Limb (tissue), 2 donors: ENCODE measurements around the gene KIF21A.
"Not testable (repeated sequence)": the region's sequence is repeated elsewhere in the genome, so short reads cannot be mapped to it uniquely, and the experiment has no call there.

ENCODE experiments used
- DNase-seq, 2 donors: peaks; one replicate each; pipeline ENCODE4 v3.0.0-alpha.2; 2016; ENCODE audit errors: extremely low spot score in 2 of 2

Gene KIF21A, protein sequence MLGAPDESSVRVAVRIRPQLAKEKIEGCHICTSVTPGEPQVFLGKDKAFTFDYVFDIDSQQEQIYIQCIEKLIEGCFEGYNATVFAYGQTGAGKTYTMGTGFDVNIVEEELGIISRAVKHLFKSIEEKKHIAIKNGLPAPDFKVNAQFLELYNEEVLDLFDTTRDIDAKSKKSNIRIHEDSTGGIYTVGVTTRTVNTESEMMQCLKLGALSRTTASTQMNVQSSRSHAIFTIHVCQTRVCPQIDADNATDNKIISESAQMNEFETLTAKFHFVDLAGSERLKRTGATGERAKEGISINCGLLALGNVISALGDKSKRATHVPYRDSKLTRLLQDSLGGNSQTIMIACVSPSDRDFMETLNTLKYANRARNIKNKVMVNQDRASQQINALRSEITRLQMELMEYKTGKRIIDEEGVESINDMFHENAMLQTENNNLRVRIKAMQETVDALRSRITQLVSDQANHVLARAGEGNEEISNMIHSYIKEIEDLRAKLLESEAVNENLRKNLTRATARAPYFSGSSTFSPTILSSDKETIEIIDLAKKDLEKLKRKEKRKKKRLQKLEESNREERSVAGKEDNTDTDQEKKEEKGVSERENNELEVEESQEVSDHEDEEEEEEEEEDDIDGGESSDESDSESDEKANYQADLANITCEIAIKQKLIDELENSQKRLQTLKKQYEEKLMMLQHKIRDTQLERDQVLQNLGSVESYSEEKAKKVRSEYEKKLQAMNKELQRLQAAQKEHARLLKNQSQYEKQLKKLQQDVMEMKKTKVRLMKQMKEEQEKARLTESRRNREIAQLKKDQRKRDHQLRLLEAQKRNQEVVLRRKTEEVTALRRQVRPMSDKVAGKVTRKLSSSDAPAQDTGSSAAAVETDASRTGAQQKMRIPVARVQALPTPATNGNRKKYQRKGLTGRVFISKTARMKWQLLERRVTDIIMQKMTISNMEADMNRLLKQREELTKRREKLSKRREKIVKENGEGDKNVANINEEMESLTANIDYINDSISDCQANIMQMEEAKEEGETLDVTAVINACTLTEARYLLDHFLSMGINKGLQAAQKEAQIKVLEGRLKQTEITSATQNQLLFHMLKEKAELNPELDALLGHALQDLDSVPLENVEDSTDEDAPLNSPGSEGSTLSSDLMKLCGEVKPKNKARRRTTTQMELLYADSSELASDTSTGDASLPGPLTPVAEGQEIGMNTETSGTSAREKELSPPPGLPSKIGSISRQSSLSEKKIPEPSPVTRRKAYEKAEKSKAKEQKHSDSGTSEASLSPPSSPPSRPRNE (N-terminal part only)

DNA sequence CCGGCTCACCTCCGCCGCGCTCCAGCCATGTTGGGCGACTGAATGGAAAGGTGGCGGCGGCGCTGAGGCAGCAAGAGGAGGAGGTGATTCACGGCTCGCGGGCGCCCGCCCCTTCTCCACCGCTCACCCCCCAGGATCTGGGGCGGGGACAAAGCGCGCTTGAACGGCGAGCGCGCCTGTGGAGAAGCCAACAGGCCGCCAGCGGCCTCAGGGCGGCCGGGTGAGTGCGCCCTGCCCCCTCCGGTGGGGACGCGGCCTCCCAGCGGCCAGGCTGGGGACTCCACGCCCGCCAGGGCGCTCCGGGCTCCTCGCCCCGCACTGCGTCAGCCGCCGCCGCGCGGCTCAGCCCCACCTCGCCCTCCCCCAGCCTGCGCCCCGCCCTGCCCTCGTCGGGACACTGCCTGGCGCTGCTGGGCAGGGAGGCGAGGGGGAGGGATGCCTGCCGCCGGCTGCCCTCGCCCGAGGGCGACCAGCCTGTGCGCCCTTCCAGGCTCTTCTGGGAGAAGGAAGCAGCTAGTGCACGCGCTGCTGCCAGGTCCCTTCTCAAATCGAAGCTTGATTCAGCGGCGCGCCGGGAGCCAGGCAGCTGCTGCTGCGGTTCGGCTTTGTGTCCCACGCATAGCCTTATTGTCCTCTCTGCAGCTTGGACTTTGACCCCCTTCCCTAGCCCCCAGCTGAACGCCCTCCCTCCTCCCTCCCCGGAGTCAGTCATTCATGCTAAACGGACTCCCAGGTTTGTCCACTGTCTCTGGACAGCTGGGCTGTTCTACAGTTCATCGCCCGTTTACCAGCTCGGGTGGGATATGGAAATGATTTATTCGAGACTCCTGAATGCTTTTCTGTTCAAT, at the start of gene KIF21A:
TSS of gene KIF21A (minus strand) at position 40 of the 848 bp plus-strand sequence. CDS start 150 bp downstream, outside the sequence.
- DNase-seq, result peak; percentile 74 to 88

DNA sequence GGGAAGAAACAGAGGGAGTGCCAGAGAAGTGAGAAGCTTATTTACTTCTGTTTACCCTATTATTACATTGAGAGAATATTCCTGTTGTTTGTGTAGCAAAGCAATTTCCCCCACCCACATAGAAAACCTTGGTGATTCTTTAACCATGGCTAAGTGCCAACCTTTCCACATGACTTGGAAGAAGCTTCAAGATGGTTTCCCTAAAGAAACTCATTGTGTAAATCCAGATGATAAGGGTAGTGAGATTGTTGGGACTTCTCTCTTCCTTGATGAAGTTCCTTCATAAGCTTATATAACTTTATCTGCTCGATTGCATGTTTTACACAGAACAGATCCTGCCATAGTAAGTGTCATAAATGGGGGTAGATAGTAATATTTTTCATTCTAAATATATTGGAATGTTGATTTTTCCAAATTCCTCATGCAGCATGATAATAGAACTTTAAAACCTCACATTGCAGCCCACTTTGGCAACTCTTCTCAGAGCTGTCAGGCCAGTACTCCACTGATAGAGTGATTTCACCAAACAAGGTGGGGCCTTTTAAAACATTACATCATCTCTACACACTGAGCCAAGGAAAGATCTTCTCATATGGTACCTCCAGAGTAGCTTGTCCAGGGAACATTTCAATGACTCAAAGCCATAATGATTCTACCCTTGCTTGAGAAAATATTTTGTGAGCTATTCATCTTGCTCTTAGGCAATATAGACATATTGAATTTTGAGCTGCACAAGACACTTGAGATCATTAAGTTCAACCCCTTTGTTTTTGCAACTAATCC, 47.8 kb upstream of the KIF21A start:
- DNase-seq, result no peak

DNA sequence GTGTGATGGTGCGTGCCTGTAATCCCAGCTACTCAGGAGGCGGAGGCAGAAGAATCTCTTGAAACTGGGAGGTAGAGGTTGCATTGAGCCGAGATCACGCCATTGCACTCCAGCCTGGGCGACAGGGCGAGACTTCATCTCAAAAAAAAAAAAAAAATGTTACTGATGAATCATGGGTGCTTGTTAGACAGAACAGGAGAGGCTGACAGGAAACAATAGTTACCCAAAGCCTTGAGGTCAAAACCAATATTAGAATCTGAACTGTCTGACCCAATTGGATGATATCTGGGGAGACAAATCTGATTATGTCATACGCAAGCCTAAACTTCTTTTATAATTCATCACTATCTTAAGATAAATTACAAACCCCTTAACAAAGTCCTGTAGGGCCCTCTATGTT, 40.7 kb upstream of the KIF21A start:
- no peak for DNase-seq

DNA sequence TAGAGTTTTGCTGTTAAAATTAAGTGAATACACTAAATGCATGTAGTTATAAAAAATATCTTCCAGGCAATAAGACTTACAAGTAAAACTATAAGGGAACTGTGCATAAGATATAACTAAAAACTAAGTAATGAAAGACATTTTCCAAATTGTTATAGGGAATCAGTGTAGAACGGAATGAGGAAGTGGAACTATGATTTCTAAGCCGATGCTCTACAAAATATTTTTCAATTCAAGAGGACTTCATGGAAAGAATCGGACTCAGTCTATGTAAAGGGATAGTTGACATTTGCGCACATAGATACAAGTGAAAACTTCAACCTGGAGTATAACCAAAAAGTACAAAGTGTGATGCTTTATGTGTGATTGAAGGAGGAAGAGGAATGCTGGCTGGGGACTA, 40.1 kb upstream of the KIF21A start:
- no peak for DNase-seq

DNA sequence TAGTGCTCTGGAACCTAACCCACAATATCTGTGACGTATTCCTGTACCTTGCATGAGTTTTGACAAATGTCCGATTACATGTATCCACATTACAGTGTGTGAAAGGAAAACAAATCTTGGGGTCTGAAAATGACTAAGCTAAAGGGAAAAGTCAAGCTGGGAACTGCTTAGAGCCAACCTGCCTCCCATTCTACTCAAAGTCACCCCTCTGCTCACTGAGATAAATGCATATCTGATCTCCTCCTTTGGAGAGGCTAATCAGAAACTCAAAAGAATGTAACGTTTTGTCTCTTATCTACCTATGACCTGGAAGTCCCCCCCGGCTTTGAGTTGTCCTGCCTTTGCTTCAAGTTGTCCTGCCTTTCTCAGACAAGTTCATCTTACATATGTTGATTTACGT, 34.0 kb upstream of the KIF21A start:
- DNase-seq, result no peak

DNA sequence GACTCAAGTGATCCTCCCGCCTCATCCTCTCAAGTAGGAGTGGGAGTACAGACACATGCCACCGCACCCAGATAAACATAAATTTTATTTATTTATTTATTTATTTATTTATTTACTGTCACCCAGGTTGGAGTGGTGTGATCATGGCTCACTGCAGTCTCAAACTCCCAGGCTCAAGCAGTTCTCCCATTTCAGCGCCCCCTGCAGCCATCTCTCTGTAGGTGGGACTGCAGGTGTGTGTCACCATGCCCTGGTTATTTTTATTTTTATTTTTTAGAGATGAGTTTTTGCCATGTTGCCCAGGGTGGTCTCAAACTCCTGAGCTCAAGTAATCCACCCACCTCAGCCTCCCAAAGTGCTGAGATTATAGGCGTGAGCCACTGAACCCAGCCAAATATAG, 33.2 kb upstream of the KIF21A start:
- no peak for DNase-seq

DNA sequence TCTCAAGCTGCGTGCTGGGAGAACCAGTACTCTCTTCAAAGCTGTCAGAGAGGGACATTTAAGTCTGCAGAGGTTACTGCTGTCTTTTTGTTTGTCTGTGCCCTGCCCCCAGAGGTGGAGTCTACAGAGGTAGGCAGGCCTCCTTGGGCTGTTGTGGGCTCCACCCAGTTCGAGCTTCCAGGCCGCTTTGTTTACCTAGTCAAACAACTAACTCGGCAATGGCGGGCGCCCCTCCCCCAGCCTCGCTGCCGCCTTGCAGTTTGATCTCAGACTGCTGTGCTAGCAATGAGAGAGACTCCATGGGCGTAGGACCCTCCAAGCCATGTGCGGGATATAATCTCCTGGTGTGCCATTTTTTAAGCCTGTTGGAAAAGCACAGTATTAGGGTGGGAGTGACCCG, 32.2 kb upstream of the KIF21A start:
- DNase-seq, result not testable (repeated sequence)

DNA sequence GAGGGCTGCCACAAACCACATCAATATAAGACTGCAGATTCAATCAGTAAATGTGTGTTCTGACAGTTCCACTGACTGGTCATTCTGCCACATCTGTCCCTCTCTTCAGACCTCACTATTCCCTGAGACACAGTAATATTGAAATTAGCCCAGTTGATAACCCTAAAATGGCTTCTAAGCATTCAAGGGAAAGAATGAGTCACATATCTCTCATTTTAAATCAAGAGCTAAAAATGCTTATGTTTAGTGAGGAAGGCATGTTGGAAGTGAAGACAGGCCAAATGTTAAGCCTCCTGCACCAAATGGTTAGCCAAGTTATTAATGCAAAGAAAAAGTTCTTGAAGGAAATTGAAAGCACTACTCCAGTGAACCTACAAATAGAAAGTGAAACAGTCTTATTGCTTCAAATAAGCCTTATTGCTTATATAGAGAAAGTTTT, 24.5 kb upstream of the KIF21A start:
- no peak for DNase-seq

DNA sequence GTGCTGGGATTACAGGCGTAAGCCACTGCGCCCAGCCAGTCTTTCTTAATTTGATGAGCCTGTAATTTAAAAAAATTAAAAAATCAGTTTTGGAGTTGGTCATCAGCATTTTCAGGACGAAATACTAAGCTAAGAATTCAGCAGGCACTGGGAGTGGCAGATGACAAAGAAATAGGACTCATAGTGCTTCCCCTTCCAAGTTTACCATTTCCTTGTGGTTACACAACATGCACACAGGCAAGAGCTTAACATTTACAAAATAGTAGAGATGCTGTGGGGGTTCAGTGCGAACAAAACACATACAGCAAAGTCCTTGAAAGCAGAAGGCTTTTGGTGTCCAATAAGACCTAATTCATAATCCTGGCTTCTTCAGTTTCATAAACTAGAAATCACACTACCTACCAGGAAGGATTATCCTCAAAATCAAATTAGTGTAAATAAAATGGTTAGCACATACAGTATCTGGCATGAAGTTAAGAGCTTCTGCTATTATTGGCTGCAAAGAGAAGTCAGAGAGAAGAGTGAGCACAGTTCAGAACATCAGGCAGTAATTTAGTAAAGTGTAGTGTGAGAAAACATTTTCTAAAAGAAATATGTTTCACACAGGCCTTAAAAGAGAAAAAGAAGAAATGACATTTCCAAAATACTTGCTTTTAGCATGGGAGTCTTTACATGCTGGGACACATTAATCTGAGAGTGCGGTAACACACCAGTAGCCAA, 22.2 kb upstream of the KIF21A start:
- DNase-seq, result no peak

DNA sequence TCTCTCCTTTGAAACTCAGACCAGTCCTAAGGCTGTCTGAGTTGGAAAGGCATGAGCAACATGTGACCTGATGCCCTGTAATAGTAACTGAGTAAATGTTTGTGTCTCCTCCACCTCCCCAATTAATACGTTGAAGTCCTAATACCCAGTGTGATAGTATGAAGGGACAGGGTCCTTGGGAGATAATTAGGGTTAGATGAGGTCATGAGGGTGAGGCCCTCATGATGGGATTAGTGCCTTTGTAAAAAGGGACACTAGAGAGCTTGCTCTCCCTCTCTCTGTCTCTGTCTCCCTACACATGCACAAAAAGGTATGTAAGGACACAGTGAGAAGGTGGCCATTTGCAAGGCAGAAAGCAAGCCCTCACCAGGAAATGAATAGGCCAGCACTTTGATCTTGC, 18.1 kb upstream of the KIF21A start:
- DNase-seq, result no peak

DNA sequence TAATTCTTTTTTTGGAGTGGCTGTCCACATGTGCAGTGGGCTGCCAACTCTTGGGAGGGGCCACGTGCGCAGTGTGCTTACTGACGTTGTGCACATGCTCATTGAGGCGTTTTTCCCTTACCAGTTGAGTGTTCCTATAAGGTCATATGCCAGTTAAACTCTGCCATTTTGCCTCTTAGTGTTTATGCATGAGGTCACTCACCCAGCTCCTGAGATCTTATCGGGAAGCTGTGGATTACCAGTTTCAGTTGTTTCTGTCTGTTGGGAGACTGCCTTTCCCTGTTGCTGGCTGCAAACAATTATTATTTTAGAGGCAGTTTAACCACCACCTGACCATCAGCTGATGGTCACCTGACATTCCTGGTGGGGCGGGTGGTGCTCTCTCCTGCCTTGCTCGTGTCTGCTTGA, 16.1 kb upstream of the KIF21A start:
- no peak for DNase-seq

DNA sequence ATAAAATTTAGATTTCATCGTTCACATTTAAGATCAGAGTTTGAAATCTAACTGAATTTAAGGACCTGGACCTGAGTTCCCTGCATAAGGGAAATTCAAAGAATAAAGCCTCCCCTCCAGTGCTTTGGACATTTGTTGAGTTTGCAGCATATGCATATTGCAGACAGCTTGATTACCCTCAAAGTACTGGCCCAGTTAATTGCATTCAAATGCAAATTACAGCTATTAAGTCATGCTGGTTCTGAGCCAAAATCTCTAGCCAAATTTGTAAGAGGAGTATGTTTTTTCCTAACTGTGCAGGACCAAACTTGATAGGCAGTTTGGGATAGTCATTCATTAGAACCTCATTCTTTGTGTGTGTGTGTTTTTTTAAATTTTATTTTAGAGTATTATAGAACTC, 9.1 kb upstream of the KIF21A start:
- DNase-seq, result no peak

DNA sequence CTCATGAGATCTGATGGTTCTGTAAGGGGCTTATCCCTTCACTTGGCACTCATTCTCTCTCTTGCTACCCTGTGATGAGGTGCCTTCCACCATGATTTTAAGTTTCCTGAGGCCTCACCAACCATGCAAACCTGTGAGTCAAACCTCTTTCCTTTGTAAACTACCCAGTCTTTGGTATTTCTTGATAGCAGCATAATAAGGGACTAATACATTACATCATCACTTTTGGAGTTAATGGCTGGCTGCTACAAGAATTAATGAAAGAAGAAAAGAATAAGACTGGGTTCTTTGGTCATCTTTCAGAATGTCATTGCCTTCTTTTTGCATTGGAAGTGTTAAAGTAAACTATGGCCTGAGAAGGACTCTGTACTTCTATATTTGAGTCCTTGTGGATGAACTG, 5.1 kb upstream of the KIF21A start:
- DNase-seq, result no peak

DNA sequence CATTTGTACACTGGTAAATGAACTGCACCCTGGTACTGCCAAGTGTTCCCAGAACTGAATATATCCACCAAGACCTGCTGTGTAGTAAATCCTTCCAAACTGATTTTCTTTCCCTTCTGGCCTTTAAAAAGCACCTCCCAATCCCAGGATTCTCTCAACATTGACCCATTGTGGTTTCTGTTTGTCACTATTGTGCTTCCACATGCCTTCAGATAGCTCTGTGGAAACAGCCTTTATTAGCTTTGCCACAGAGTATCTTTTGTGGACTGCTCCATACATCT, 949 bp upstream of the KIF21A start:
- no peak for DNase-seq

DNA sequence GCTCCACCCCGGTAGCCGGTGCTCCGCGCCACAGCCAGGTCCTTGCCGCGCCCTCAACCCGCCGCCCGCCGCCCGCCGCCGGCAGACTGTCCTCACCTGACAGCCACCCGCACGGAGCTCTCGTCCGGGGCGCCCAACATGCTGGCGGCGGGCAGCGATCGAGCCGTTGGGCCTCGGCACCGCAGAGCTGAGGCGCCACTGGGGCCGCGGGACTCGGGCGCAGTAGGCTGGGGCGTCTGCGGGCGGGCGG, 164 bp downstream of the KIF21A start:
- no peak for DNase-seq

DNA sequence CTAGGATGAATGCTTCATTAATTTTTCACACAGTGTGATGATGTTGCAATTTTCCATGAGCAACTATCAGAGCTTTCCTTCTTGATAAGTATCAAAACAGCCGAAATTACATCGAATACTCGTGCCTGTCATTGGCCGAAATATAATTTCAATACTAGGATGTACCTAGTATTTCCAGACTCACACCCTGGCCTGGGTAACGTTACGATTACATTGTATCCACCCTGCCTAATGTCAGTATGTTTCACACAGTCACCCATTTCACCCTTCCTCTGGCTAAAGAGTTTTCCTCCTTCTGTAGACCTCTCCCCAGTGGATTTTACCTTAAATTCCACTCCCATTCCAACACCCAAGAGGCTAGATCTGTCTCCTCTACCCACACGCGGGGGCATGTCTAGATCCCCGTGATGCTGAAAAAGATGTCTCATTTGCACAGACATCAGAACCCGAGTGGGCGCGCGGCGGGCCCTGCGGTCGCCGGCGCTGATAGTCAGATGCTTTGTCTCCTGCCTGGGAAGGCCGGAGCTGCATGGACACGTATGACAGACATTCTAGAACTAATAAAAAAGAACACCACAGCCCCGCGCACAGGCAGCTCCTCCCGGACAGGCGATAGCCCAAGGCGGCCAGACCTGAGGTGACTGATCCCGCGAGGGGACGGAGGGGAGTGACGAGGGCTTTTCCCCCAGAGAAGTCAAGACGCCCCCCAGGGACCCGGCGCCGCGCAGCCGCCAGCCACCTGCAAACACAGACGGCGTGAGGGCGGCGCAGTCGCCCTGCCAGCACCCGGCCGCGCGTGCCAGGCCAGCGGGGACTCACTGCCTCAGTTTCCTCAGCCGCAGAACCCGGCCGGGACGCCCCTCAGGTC, 723 bp downstream of the KIF21A start:
- peak in 1 of 2 donors; percentile 78 for DNase-seq

DNA sequence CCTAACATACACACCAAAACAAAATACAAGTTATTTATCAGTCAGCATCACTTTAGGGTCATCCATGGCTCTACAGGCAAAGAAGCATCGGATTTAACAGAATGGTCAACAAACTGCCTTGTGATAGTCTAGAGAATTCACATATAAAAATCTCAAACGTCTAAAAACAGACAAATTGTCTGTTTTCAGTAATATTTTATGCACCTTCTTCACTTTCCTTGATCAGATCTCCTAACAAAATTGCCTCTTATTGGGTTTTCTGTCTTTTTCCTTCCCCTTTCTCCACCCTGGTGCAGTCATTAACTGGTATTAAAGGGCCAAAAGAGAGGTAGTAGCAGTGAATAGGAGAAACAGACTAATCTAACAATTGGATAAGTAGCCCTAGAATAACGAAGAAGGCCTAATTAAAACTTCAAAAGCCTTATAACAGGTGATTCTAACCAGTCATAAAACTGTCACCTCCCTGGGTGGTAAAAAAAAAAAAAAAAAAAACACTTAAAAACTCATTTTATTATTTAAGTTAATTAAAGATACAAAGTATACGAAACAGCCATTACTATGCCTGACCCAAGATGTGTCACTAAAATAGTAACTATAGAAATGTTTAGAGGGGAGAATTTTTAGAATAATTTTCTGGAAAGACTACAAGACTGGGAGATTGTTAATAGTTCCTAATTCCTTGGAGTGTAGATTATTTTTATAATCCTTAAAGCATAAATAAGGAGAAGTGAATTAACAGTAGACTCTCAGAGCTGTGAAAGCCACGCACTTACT, 1.5 kb downstream of the KIF21A start:
- DNase-seq, result no peak

DNA sequence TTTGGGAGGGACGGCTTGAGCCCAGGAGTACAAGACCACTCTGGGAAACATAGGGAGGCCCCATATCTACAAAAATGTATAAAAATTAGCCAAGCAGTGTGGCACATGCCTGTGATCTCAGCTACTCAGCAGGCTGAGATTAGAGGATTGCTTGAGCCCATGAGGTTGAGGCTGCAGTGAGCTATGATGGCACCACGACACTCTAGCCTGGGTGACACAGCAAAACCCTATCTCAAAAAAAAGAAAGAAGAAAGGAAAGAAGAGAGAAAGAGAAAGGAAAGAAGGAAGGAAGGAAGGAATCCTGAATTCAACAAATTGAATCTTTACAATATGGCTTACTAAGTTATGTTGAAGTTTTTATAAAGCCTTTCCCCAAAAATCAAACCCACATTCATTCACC, 2.1 kb downstream of the KIF21A start:
- no peak for DNase-seq
